Uterus (tissue), 4 donors: Measurements from ENCODE around the gene HIVEP3. TPM values are rescaled to one million over a fixed set of nuclear protein-coding genes. Genes with fewer than 3 reads are reported as not detected.
A peak's percentile ranks its signal among the peaks of the same experiment; 100 is the strongest.

Source experiments
- DNase-seq, 2 donors: peaks; one replicate each; pipeline ENCODE4 v3.0.0-alpha.2; 2019 to 2020
- H3K27ac ChIP-seq, 2 donors: fragments of 200-600 bp; sonication (generic); 1 replicate in 1 of 2; 2 replicates in 1 of 2; pipeline ENCODE4 v1.5.1; 2016 to 2018
- H3K27me3 ChIP-seq, 2 donors: fragments of 200-600 bp; sonication (generic); one replicate each; pipeline ENCODE4 v1.5.1; 2018 to 2019; ENCODE audit warnings: control low read depth in 1 of 2
- H3K36me3 ChIP-seq, 2 donors: fragments of 200-600 bp; sonication (generic); one replicate each; pipeline ENCODE4 v1.5.1; 2019; ENCODE audit warnings: control low read depth in 1 of 2
- H3K4me1 ChIP-seq, 2 donors: fragments of 200-600 bp; sonication (generic); one replicate each; pipeline ENCODE4 v1.5.1; 2018 to 2019; ENCODE audit warnings: control low read depth in 1 of 2
- H3K4me3 ChIP-seq, 2 donors: fragments of 200-600 bp; sonication (generic); 1 replicate in 1 of 2; 2 replicates in 1 of 2; pipeline ENCODE4 v1.5.1; 2018 to 2019; ENCODE audit warnings: mild to moderate bottlenecking in 1 of 2
- H3K9me3 ChIP-seq, 2 donors: fragments of 200-600 bp; sonication (generic); one replicate each; pipeline ENCODE4 v1.5.1; 2019; ENCODE audit warnings: control low read depth in 1 of 2
- POLR2A ChIP-seq, 2 donors: fragments of 450-650 bp; IDR thresholded peaks; one replicate each; pipeline ENCODE4 v1.6.1; 2016; ENCODE audit warnings: antibody characterized with exemption in 2 of 2, mild to moderate bottlenecking in 1 of 2, moderate library complexity in 1 of 2
- intact Hi-C: fragments of 100-400 bp; cut with DNase I; formaldehyde crosslinking; loops from one replicate; pipeline ENCODE4 v1.15.1; 2023; ENCODE audit warnings: low total_unique reads
- total RNA-seq, 4 donors: library from RNA; depleted of rRNA in 3 of 4; stranded (reverse); fragments of >200 nt in 3 of 4; gene quantifications; one replicate each; pipeline versions ENCODE4 v1.1.0 to v1.2.4, GENCODE V29; 2014 to 2023
- TF ChIP-seq, protein P1 (sequence below), 4 experiments: fragments of 200-600 bp in 2 of 4; fragments of 450-650 bp in 2 of 4; sonication (generic) in 2 of 4; IDR thresholded peaks; one replicate each; pipeline ENCODE4 v1.5.1; 2016 to 2019; ENCODE audit warnings: antibody characterized with exemption in 4 of 4, mild to moderate bottlenecking in 2 of 4, moderate library complexity in 1 of 4
- donor health status: DM: yes; HTN: yes; CAD: no.

Gene HIVEP3
- total RNA-seq, 4 donors from 2014 or later, result 0.51 to 7.6 (median 2.9) TPM

DNA sequence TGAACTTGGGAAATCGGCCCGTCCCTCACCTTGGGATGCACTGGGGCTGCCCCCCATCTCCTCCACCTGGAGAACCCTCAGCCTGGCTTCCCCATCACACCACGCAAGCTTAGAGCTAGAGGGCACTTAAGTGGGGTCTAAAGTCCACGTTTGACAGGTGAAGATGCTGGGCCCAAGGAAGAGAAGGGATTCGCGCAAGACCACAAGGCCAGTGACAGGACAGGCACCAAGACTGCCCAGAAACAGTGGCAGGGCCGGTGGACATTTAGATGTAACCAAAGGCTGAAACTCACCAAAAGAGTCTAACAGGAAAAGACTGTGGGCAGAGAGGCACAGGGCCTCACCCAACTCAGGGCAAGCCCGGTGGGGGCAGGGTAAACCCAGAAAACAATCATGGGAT is 303.4 kb downstream of the HIVEP3 start:
- H3K27me3 ChIP-seq, result no peaks in the 10 kb centered on the region
- intact Hi-C loops, result no loop called here
- TF ChIP-seq POLR2A (IDR thresholded peaks at IDR 0.05), result no peak
- TF ChIP-seq, protein P1, sequence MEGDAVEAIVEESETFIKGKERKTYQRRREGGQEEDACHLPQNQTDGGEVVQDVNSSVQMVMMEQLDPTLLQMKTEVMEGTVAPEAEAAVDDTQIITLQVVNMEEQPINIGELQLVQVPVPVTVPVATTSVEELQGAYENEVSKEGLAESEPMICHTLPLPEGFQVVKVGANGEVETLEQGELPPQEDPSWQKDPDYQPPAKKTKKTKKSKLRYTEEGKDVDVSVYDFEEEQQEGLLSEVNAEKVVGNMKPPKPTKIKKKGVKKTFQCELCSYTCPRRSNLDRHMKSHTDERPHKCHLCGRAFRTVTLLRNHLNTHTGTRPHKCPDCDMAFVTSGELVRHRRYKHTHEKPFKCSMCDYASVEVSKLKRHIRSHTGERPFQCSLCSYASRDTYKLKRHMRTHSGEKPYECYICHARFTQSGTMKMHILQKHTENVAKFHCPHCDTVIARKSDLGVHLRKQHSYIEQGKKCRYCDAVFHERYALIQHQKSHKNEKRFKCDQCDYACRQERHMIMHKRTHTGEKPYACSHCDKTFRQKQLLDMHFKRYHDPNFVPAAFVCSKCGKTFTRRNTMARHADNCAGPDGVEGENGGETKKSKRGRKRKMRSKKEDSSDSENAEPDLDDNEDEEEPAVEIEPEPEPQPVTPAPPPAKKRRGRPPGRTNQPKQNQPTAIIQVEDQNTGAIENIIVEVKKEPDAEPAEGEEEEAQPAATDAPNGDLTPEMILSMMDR (IDR thresholded peaks at IDR 0.05), result no peak
- H3K27ac ChIP-seq, result no peak overlapping the region
- DNase-seq, result no peak
- no peaks in the 10 kb centered on the region for H3K9me3 ChIP-seq
- H3K4me1 ChIP-seq, result peaks cover 0 to 5% of the 10 kb centered on the region in 2 donors
- H3K4me3 ChIP-seq, result no peak overlapping the region
- H3K36me3 ChIP-seq, result no peaks in the 10 kb centered on the region

DNA sequence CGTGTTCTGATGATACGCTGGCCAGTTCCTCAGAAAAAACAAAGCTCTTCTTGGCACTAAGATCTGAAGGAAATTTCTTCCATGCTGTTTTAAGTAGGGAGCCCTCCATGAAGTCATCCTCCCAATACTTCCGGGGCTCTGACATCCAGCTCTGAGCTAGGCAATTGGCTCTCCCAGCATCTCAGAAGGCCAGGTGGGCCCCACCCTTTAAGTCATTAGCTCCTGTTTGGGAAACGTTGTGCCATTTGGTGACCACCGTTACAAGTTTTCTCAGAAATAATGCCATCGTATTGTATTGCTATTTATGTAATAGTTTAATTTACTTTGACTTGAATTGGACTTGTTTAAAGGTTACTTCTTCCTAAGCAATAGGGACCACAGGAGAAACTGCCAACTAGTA is 303.9 kb downstream of the HIVEP3 start:
- DNase-seq, result no peak
- H3K9me3 ChIP-seq, result no peaks in the 10 kb centered on the region
- no peaks in the 10 kb centered on the region for H3K36me3 ChIP-seq
- no peak for TF ChIP-seq POLR2A (IDR thresholded peaks at IDR 0.05)
- TF ChIP-seq, protein P1 (IDR thresholded peaks at IDR 0.05), result no peak
- no peak overlapping the region for H3K27ac ChIP-seq
- H3K27me3 ChIP-seq, result no peaks in the 10 kb centered on the region
- no peak overlapping the region for H3K4me3 ChIP-seq
- peaks cover 0 to 5% of the 10 kb centered on the region in 2 donors for H3K4me1 ChIP-seq
- intact Hi-C loops, result no loop called here

DNA sequence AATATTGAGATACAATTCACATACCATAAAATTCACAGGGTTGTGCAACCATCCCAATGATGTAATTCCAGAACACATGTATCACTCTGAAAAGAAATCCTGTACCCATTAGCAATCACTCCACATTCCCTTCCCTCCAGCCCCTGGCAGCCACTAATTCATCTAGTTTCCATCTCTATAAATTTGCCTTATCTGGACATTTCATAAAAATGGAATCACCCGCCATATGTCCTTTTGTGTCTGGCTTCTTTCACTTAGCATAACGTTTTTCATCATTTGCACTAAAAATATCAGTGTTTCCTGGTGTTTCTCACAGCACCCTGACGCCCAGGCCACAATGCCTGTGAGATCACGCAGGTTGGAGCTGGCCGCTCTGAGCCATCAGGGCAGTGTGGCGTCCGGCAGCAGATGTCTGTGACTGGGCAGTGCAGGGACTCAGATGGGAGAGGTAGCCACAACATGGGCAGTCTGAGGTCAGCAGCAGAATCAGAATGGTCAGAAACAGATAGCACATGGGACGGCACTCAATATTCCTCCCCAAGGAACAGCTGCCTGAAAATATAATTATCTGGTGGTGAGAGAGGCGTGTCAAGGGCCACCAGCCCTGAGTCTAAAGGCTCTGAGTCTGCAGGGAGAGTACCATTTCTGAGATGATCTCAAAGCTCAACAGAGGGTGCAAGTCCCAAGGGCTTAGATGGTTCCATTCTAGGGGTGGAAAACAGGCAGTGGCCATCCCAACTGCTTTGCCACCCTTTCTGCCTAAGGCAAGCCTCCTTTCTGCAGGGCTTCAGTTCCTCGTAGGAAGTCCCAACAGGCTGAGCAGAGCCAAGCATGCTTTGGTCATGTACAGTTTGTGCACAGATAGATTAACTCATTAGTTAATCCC is 304.8 kb downstream of the HIVEP3 start:
- Histone ChIP-seq H3K4me1 (peaks cover 0 to 5% of the 10 kb centered on the region in 2 donors), H3K27me3 (no peaks in the 10 kb centered on the region), H3K9me3 (no peaks in the 10 kb centered on the region), H3K4me3 (no peak overlapping the region), H3K27ac (no peak overlapping the region), H3K36me3 (no peaks in the 10 kb centered on the region)
- intact Hi-C loops, result no loop called here
- DNase-seq, result no peak
- TF ChIP-seq POLR2A (IDR thresholded peaks at IDR 0.05), result no peak
- TF ChIP-seq, protein P1 (IDR thresholded peaks at IDR 0.05), result no peak

DNA sequence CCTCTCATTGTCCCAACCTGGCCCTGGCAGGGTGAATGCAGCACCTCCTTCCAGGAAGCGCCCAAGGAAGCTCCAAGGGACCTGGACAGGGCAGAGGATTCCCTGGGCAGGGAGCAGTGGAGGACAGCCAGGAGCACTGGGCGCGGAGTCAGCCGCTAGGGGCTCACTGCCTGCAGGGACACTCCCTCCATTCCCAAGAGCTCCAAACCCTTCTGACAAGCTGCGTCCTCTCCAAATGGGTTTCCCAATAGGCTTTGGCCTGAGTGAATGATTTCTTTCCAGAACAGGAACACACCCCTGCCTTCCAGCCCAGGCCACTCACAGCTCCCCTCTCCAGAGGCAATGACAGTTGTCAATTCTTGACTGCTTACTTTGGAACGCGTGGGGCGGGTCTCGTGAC is 305.8 kb downstream of the HIVEP3 start:
- intact Hi-C loops, result no loop called here
- H3K27me3 ChIP-seq, result no peaks in the 10 kb centered on the region
- no peaks in the 10 kb centered on the region for H3K9me3 ChIP-seq
- DNase-seq, result peak in 1 of 2 donors; percentile 28
- no peaks in the 10 kb centered on the region for H3K36me3 ChIP-seq
- peaks cover 0 to 5% of the 10 kb centered on the region in 2 donors for H3K4me1 ChIP-seq
- TF ChIP-seq POLR2A (IDR thresholded peaks at IDR 0.05), result no peak
- TF ChIP-seq, protein P1 (IDR thresholded peaks at IDR 0.05), result no peak
- no peak overlapping the region for H3K4me3 ChIP-seq
- H3K27ac ChIP-seq, result no peak overlapping the region

DNA sequence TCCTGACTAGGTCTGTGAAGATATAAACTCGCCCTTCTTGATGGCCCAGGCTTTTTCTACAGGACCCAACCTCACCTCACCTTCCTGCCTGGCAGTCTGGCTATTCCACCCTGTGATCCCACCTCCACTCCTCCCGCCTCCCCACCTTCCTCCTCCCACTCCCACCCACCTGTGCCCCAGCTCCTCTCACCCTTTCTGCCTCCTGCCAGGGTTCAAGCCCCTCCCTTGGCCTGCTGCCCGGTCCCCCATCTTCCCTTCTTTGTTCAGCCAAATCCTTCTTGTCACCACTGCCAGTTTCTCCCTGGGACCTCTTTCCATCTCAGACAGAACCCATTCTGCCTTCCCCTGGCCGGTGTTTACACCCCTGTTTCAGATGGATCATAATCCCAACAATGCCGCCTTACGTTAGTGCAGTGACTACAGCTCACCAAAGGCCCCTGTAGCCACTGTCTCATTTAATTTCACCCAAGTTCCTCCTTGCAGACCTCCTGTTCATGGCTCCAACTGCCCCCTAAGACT is 306.7 kb downstream of the HIVEP3 start:
- TF ChIP-seq, protein P1 (IDR thresholded peaks at IDR 0.05), result no peak
- TF ChIP-seq POLR2A (IDR thresholded peaks at IDR 0.05), result no peak
- DNase-seq, result no peak
- Histone ChIP-seq H3K36me3 (no peaks in the 10 kb centered on the region), H3K27me3 (no peaks in the 10 kb centered on the region), H3K4me3 (no peak overlapping the region), H3K27ac (no peak overlapping the region), H3K4me1 (peaks cover 0 to 5% of the 10 kb centered on the region in 2 donors), H3K9me3 (no peaks in the 10 kb centered on the region)
- intact Hi-C loops, result no loop called here
